ENCODE results near the gene FIZ1.

DNA sequence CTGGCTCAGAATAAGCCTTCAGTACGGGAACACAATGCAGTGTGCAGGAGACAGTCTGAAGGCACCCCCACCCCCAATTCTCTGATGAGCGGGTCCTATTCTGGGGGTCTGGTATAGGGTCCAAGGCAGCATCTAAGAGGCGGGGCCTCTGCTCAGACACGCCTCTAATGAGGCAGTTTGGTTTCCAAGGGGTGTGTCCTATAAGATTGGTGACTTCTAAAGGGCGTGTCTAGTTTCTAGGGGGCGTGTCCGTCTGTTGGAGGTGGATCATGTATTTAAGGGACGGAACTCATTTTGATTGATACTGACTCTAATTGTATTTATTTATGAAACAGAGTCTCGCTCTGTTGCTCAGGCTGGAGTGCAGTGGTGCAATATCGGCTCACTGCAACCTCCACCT lies 8.7 kb downstream of the FIZ1 start:
- TF ChIP-seq POLR2A (IDR thresholded peaks at IDR 0.05; ENCODE audit: extremely low read depth, insufficient read length) (no peak), MYC (IDR thresholded peaks at IDR 0.05; ENCODE audit: low read depth, low read length) (no peak)
- TF ChIP-seq, protein P1, sequence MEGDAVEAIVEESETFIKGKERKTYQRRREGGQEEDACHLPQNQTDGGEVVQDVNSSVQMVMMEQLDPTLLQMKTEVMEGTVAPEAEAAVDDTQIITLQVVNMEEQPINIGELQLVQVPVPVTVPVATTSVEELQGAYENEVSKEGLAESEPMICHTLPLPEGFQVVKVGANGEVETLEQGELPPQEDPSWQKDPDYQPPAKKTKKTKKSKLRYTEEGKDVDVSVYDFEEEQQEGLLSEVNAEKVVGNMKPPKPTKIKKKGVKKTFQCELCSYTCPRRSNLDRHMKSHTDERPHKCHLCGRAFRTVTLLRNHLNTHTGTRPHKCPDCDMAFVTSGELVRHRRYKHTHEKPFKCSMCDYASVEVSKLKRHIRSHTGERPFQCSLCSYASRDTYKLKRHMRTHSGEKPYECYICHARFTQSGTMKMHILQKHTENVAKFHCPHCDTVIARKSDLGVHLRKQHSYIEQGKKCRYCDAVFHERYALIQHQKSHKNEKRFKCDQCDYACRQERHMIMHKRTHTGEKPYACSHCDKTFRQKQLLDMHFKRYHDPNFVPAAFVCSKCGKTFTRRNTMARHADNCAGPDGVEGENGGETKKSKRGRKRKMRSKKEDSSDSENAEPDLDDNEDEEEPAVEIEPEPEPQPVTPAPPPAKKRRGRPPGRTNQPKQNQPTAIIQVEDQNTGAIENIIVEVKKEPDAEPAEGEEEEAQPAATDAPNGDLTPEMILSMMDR (IDR thresholded peaks at IDR 0.05; ENCODE audit: low read depth, low read length), result no peak
- TF ChIP-seq, protein P2, sequence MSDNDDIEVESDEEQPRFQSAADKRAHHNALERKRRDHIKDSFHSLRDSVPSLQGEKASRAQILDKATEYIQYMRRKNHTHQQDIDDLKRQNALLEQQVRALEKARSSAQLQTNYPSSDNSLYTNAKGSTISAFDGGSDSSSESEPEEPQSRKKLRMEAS (IDR thresholded peaks at IDR 0.05; ENCODE audit: low read depth, low read length), result no peak

Data from NB4 (cell line).